ENCODE data around the gene PPFIA3. TPM values are rescaled to one million over a fixed set of nuclear protein-coding genes. Genes with fewer than 3 reads are reported as not detected.

PPFIA3 gene
- total and polyA plus RNA-seq, 2 of the 8 experiments (the other 6 are each of a cell fraction or from before 2014, with no cell fraction given): 15.9 to 25.3 TPM

DNA sequence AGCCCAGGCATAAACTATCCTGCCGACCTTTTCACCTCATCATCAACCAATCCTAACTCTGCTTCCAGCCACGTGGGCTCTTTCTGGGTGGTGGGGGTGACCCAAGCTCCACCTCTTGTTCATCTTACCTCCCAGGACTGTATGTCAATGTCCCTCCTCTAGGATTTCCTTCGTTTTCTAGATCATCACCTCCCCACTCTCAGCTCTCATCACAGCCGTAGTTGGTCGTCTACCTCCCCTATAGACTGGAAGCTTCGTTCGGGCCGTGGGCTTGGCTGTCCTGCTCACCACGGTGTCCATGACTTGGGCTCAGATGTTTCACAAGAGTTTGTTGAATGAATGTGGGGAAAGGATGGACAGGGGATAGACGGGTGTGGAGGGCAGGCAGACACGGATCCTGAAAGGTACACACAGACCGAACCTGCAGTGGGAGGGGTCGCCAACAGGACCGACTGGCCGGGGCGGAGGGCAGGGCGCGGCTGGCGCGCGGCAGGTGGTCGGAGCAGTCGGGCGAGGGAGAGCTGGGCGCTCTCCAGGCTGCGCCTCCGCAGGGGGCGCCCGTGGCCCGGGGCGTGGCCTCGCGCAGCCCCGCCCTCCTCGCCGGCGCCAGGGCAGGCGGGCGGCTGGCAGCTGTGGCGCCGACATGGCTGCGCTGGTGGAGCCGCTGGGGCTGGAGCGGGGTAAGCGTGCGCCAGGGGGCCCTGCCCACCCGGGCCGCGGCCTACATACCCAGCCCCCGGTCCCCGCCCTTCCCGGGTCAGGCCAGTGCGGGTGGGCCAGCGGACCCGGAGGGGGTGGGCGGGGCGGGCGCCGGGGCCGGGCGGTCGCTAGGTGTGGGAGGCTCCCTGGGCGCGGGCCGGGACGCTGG, 5.3 kb upstream of the PPFIA3 start, which contains the start of gene LIN7B:
Gene LIN7B (plus strand): TSS at position 609 of the 868 bp plus-strand sequence. CDS start 35 bp downstream, at position 644.
- ChIA-PET POLR2A (ENCODE audit: partially characterized antibody) (interaction anchor here (0.8 to 7.8 kb wide), 14 partner anchors 9 to 225 kb away, joined by 3 to 67 read pairs (median 4); a partner anchor contains a TSS), CTCF (ENCODE audit: partially characterized antibody) (interaction anchor here (0.7 to 3.2 kb wide), 18 partner anchors 8 to 271 kb away, joined by 3 to 17 read pairs (median 4); partner anchors contain the start of gene RUVBL2)
- Histone ChIP-seq H3K18ac (ENCODE audit: extremely low read depth, low read length) (peak within 1 kb of the TSS; percentile 60), H2BK15ac (ENCODE audit: low read length) (no peak within 1 kb of the TSS), H3K27ac (ENCODE audit: low read depth, low read length) (no peak within 1 kb of the TSS), H3K23ac (ENCODE audit: insufficient read length) (no peak within 1 kb of the TSS), H4K91ac (replicated peaks; ENCODE audit: insufficient read length, low read length) (no peak within 1 kb of the TSS), H3K9ac (replicated peaks in 1 of 4; ENCODE audit: extremely low read depth in 1 of 4, low read depth in 3 of 4, low read length in 3 of 4) (peak within 1 kb of the TSS in 2 of 4 experiments; percentile 51 to 75; a peak in 2 of 7 replicates), H3K79me2 (ENCODE audit: control insufficient read depth in 1 of 2, insufficient read depth in 2 of 2, low read length in 2 of 2) (no peaks in the 10 kb centered on the region), H3K9me3 (ENCODE audit: insufficient read depth in 2 of 2, low read depth in 1 of 2, low read length in 1 of 2) (no peaks in the 10 kb centered on the region), H3K4me1 (replicated peaks in 1 of 4; ENCODE audit: control insufficient read depth in 3 of 4, insufficient read depth in 4 of 4, low read length in 3 of 4) (peaks cover 0 to 4% (median 0%) of the 10 kb centered on the region in 4 experiments; a peak in 2 of 7 replicates), H3K4ac (replicated peaks; ENCODE audit: insufficient read length, low read depth, low read length) (no peak within 1 kb of the TSS), H4K20me1 (replicated peaks in 1 of 2; ENCODE audit: control insufficient read depth in 1 of 2, insufficient read depth in 2 of 2, low read length in 2 of 2) (peaks cover 4 to 8% of the 10 kb centered on the region in 2 experiments), H4K5ac (ENCODE audit: insufficient read length, low read depth, low read length) (no peak within 1 kb of the TSS), H2BK5ac (ENCODE audit: low read depth, low read length) (peak within 1 kb of the TSS; percentile 9; the same call in 1 of the 2 replicates), H3K14ac (ENCODE audit: insufficient read length) (no peak within 1 kb of the TSS), H3K4me2 (ENCODE audit: insufficient read depth in 1 of 2, low read depth in 2 of 2, low read length in 2 of 2) (peak within 1 kb of the TSS; percentile 81 to 99), H4K8ac (ENCODE audit: extremely low read depth, insufficient read depth, low read length) (peak within 1 kb of the TSS; percentile 87), H2BK20ac (ENCODE audit: low read length) (no peak within 1 kb of the TSS), H2BK12ac (ENCODE audit: low read depth, low read length) (peak within 1 kb of the TSS; percentile 21; the same call in 1 of the 2 replicates), H3K27me3 (replicated peaks in 1 of 4; ENCODE audit: control insufficient read depth in 3 of 4, extremely low read depth in 1 of 4, insufficient read depth in 3 of 4, low read length in 3 of 4) (no peaks in the 10 kb centered on the region; a peak in 1 of 7 replicates), H2AFZ (ENCODE audit: low read length) (peak within 1 kb of the TSS; percentile 45; the same call in 1 of the 2 replicates), H3K36me3 (ENCODE audit: control insufficient read depth in 2 of 4, insufficient read depth in 4 of 4, low read length in 3 of 4) (peaks cover 0 to 8% (median 5%) of the 10 kb centered on the region in 4 experiments; a peak in 5 of 8 replicates), H3K23me2 (ENCODE audit: low read depth, low read length) (peaks cover 17% of the 10 kb centered on the region), H3K79me1 (ENCODE audit: low read depth, low read length) (peaks cover 2% of the 10 kb centered on the region; the same call in 1 of the 2 replicates), H3K56ac (replicated peaks; ENCODE audit: insufficient read length, low read depth, low read length) (no peak within 1 kb of the TSS), H2BK120ac (replicated peaks; ENCODE audit: low read depth, low read length) (no peak within 1 kb of the TSS), H2AK5ac (ENCODE audit: low read depth, low read length) (no peak within 1 kb of the TSS), H3K4me3 (ENCODE audit: extremely low read depth in 1 of 4, insufficient read depth in 2 of 4, low read depth in 3 of 4, low read length in 4 of 4) (peak within 1 kb of the TSS; percentile 57 to 78 (median 62))
- DNase-seq (ENCODE audit: low read depth in 1 of 2, low spot score in 2 of 2): peak in 1 of 2 experiments; percentile 88
- WGBS, 2 experiments (ENCODE audit: extremely low coverage in 1 of 2, insufficient coverage in 1 of 2, insufficient read length in 1 of 2, insufficient replicate concordance in 2 of 2, low coverage in 1 of 2, low lambda C conversion rate in 2 of 2, missing lambda C conversion rate in 1 of 2): 9% methylated on average over 20 of the region's 66 CpGs; no CpG with 5 or more reads in 1 of the 2 experiments
- FAIRE-seq: peak; percentile 50
- TF ChIP-seq SP4 (IDR thresholded peaks at IDR 0.05; ENCODE audit: low read length): no peak
- TF ChIP-seq POU5F1 (IDR thresholded peaks at IDR 0.05; ENCODE audit: low read depth, low read length): no peak
- no peak for TF ChIP-seq SIRT6 (IDR thresholded peaks at IDR 0.05; ENCODE audit: low read length)
- no peak for TF ChIP-seq GTF2F1 (IDR thresholded peaks at IDR 0.05; ENCODE audit: borderline replicate concordance, low read depth, low read length)
- TF ChIP-seq, protein P1, sequence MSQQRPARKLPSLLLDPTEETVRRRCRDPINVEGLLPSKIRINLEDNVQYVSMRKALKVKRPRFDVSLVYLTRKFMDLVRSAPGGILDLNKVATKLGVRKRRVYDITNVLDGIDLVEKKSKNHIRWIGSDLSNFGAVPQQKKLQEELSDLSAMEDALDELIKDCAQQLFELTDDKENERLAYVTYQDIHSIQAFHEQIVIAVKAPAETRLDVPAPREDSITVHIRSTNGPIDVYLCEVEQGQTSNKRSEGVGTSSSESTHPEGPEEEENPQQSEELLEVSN (IDR thresholded peaks at IDR 0.05): no peak
- no peak for TF ChIP-seq FOSL1 (IDR thresholded peaks at IDR 0.05; ENCODE audit: insufficient read depth, low read depth, low read length)
- TF ChIP-seq NRF1 (IDR thresholded peaks at IDR 0.05; ENCODE audit: low read depth, low read length): no peak
- TF ChIP-seq, protein P2, sequence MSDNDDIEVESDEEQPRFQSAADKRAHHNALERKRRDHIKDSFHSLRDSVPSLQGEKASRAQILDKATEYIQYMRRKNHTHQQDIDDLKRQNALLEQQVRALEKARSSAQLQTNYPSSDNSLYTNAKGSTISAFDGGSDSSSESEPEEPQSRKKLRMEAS (IDR thresholded peaks at IDR 0.05): peak; percentile 17; the same call in 1 of the 2 replicates

All from H1 (cell line).